K562 treated with DMSO at 1 percent for 48 hours (cell line): ENCODE data around the gene ARHGAP4. TPM values are rescaled to one million over a fixed set of nuclear protein-coding genes. Genes with fewer than 3 reads are reported as not detected.

Source experiments
- total RNA-seq: library from RNA; unstranded; fragments of 300-600 nt; gene quantifications from 2 replicates; pipeline ENCODE4 v1.2.3, GENCODE V29; 2022; ENCODE audit warnings: low replicate concordance; ENCODE audit errors: extremely low read depth

The ARHGAP4 gene
- not detected in 2 replicates for total RNA-seq

GRCh38 chrX:153925739-153926551 is at the start of gene ARHGAP4:
Gene ARHGAP4 (minus strand): TSS chrX:153926264. CDS start chrX:153926202, 62 bp downstream.

GRCh38 chrX:153972368-153973126 is 46.5 kb upstream of the ARHGAP4 start, which contains the start of gene TMEM187:
Gene TMEM187 (plus strand): TSS chrX:153972754. CDS start chrX:153982063, 9,309 bp downstream.

DNA sequence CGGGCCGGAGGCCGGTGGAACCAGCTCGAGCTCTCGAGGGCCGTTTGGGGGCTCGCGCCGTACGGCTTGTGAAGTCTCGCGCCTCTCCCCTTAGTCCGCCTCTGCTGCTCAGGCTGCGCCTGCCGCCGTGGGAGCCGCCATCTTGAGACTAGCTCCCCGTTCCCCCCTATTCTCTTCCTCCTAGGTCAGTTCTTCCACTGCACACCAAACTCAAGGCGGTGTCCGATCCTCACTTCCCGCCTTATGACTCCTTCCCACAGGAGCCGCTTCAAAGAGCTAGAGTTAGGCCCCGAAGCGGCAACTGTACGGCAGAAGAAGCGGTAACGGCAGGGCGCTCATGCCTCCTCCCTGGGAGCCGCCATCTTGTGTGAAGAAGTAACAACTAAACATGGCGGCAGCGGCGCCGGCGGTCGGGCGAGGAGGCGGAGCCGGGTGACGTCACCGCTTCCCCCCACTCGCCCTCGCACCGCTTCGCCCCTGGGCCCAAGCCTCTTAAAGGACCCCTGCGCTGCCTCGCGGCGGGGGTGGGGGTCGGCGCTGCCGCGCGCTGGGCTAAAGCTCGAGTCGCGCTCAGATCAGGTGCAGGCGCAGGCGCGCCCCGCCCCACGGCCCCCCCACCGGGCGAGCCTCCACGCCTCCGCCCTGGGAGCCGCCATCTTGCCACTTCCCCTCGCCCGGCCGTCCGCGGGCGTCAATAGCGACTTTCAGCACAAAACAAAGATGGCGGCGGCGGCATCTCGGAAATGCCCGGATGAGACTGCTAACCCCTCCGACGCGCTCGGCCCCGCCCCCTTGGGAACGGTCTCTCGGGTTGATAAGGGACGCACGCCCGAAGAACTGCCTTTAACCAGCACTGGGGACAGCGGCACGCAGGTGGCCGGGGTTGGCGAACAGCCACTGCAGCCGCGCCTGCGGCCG is 45.6 kb upstream of the ARHGAP4 start, which contains the start of gene HCFC1:
Gene HCFC1 (minus strand): TSS at position 369 of the 918 bp plus-strand sequence. CDS start 978 bp downstream, outside the sequence.

DNA sequence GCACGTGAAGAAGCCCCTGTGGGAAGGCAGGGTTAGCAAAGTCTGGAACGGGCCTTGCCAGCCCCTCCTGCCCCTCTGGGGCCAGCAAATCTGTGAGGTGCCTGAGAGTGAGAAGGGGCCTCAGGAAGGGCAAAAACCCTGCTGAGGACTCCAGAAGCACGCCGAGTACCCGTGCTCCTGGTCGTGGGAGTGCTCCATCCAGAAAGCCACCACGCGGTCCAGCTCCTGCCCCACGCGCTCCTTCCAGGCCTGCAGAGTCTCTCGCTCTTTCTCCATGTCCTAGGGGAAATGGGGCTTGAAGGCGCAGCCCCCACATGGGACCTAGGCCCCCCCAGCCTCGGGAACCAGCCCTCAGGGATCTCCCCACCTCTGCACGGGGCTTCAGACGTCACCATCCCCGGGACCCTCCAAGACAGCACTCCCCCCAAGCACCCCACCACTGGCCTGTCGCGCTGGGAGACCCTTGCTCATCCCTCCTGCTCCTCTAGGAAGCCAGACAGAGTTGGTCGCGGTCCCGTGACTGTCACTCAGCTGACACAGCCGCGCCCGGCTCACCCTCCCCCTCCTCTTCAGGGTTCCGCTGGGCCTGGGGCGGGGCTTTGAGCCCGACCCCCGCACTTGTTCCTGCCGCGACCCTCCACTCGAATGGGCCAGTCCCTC is 18.2 kb upstream of the ARHGAP4 start, which contains the start of gene RENBP:
Gene RENBP (minus strand): TSS at position 504 of the 660 bp plus-strand sequence. CDS start 33 bp downstream, at position 471.

GRCh38 chrX:153934762-153935325 is 8.8 kb upstream of the ARHGAP4 start, which contains the start of gene NAA10:
Gene NAA10 (minus strand): TSS chrX:153935037. CDS start chrX:153934904, 133 bp downstream.

GRCh38 chrX:153903991-153904957 is 21.8 kb downstream of the ARHGAP4 start, which contains the start of gene AVPR2:
Gene AVPR2 (plus strand): TSS chrX:153904673. CDS start chrX:153905146, 473 bp downstream.

DNA sequence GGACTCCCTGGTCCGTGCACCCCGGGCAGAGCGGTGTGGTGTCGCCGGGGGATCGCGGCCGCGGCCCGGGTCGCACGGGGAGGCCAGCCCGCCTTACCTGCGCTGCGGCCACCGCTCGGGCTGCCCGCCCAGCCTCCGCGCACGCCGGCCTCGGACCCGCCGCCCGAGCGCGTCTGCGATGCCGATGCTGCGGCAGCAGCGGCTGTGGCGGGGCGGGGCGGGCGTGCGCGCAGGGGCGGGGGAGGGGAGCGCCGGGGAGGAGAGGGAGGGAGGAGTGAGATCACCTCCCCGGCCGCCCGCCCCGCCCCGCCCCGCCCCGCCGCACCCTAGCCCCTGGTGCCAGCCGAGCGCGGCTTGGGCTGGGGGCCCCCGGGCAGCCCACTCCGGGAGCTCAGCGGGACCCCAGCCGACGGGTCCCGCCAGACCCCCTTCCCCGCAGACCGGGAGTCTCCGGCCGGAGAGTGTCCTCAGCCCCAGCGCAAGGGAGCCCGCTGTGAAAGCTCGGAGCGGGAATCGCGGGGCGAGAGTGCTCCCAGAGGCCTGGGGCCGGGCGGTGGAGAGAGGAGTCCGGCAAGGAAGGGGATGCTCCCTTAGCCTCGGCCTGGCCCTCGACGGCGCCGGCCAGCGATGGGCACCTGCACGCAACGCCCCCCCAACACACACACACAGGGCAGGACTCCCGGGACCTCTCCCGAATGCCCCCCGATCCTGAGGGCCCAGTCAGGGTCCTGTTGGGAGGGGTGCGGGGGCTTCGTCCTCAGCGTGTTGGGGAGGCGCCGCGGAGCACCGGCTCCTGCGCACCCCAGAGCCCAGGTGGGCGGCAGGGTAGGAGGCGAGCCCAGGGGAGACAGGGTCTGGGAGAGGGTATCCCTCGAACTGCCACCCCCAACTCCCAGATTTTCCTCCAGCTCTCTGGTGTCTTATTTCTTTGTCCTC is 39.8 kb downstream of the ARHGAP4 start, which contains the start of gene L1CAM:
Gene L1CAM (minus strand): TSS at position 206 of the 936 bp plus-strand sequence. CDS start 10,337 bp downstream, outside the sequence.

Other genes with a start within 250 kb of the ARHGAP4 start
- not detected in 2 replicates for gene SLC6A8, start 238.3 kb downstream of the ARHGAP4 start, total RNA-seq
- gene BCAP31, start 201.9 kb downstream of the ARHGAP4 start, total RNA-seq: 306 TPM in 1 of 2 replicates, not detected in the other
- gene ABCD1, start 201.4 kb downstream of the ARHGAP4 start, total RNA-seq: not detected in 2 replicates
- not detected in 2 replicates for gene PLXNB3, start 162.0 kb downstream of the ARHGAP4 start, total RNA-seq
- gene SRPK3, start 145.2 kb downstream of the ARHGAP4 start, total RNA-seq: not detected in 2 replicates
- not detected in 2 replicates for gene IDH3G, start 131.9 kb downstream of the ARHGAP4 start, total RNA-seq
- gene SSR4, start 131.6 kb downstream of the ARHGAP4 start, total RNA-seq: 1,814 TPM in 1 of 2 replicates, not detected in the other
- gene PDZD4, start 95.7 kb downstream of the ARHGAP4 start, total RNA-seq: not detected in 2 replicates
- gene L1CAM, start 40.1 kb downstream of the ARHGAP4 start, total RNA-seq: not detected in 2 replicates
- gene AVPR2, start 21.6 kb downstream of the ARHGAP4 start, total RNA-seq: not detected in 2 replicates
- gene NAA10, start 8.8 kb upstream of the ARHGAP4 start, total RNA-seq: not detected in 2 replicates
- not detected in 2 replicates for gene RENBP, start 18.4 kb upstream of the ARHGAP4 start, total RNA-seq
- 51.6 TPM in 1 of 2 replicates, not detected in the other for gene HCFC1, start 45.6 kb upstream of the ARHGAP4 start, total RNA-seq
- gene TMEM187, start 46.5 kb upstream of the ARHGAP4 start, total RNA-seq: not detected in 2 replicates
- gene IRAK1, start 93.6 kb upstream of the ARHGAP4 start, total RNA-seq: not detected in 2 replicates
- gene MECP2, start 171.5 kb upstream of the ARHGAP4 start, total RNA-seq: 1,743 TPM in 1 of 2 replicates, not detected in the other
- gene OPN1LW, start 218.0 kb upstream of the ARHGAP4 start, total RNA-seq: not detected in 2 replicates